Measurements from ENCODE around the gene MUC5B. TPM values are rescaled to one million over a fixed set of nuclear protein-coding genes. Genes with fewer than 3 reads are reported as not detected.

Gene MUC5B
- total and polyA plus RNA-seq, 2 of the 13 experiments (the other 11 are each of a cell fraction or from before 2014, with no cell fraction given): 0.01 TPM; not detected in 1

DNA sequence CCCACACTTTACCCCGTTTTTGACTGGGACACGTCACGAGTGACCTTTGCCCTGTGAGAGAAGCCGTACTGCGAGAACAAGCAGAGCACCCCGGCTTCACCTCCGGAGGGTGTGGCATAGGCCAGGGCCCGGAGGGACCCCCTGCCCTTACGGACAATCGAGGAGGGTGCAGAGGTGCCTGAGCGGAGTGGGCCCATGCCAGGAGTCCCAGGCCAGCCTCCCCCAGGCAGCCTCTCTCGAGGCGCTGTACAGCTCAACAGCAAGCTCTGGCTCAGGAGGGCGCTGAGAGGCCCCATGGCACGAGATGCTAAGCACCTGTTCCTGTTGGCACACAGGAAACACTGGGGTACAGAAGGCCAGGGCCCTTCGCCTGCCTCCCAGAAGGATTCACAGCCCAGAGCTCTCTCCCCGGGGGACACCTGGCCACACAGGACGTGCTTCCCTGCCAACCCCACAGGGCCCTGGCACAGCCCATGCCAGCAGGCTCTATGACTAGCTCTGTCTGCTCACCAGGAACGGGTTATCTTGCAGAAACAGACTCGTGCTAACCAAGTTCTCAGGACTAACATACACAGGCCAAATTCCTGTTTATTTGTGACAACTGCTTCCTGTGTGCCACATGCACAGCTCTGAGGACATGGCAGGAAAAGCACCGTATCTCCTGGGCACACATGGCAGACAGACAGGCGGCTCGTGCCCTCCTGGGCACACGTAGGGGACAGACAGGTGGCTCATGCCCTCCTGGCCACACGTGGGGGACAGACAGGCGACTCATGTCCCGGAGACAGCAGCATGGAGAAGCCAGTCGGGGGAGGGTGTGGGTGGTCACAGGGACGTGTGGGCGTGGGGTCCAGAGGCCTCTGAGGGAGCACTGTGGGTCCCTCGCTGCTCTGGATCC lies 75.0 kb downstream of the MUC5B start (continued):
- peak; percentile 83 for TF ChIP-seq HIC2 (CRISPR knock-in tag; IDR thresholded peaks at IDR 0.05; ENCODE audit: low read depth)

- ATAC-seq (peak; percentile 83), DNase-seq (ENCODE audit: low spot score) (peak; percentile 91), FAIRE-seq (peak; percentile 98)
- peak overlapping the region; percentile 76 for H3K4me2 ChIP-seq (ENCODE audit: low read depth, low read length)
- in situ Hi-C loops (cut with HindIII; ENCODE audit: extremely low pct_ligation_motif_present, low pct_unique_long_range_greater_than_20kb) (loop anchor here (10.0 kb wide), 1 partner anchor 86 kb away; the partner anchor contains the start of gene BRSK2), intact Hi-C loops (cut with micrococcal nuclease; ENCODE audit: unreplicated experiment) (loop anchor here (2.0 kb wide), 1 partner anchor 34 kb away; no protein-coding TSS in a partner anchor)
- H2AFZ ChIP-seq (ENCODE audit: low read length): no peak overlapping the region
- H3K27ac ChIP-seq (ENCODE audit: extremely low read length, insufficient read depth, low read length): peak overlapping the region; percentile 43
- ChIA-PET POLR2A (no interaction called here), CTCF (ENCODE audit: low intra/inter-chr PET ratio, low total read pairs) (no interaction called here)
- peak overlapping the region in 1 of 3 experiments; percentile 53; a peak in 1 of 6 replicates for H3K4me3 ChIP-seq (replicated peaks in 1 of 3; ENCODE audit: insufficient read depth in 1 of 3, low read depth in 2 of 3, low read length in 3 of 3)
- peak overlapping the region; percentile 50; the same call in 1 of the 2 replicates for H3K9ac ChIP-seq (ENCODE audit: insufficient read depth, low read depth, low read length)
- H3K27me3 ChIP-seq (ENCODE audit: control insufficient read depth in 1 of 2, insufficient read depth in 2 of 2, low read length in 2 of 2): no peaks in the 10 kb centered on the region
- peaks cover 66% of the 10 kb centered on the region for H3K79me2 ChIP-seq (ENCODE audit: insufficient read depth, low read length)
- no peaks in the 10 kb centered on the region; the same call in 1 of the 2 replicates for H4K20me1 ChIP-seq (ENCODE audit: insufficient read depth, low read length)
- H3K4me1 ChIP-seq (ENCODE audit: insufficient read depth, low read length): peaks cover 65% of the 10 kb centered on the region
- H3K9me3 ChIP-seq (ENCODE audit: low read length): no peaks in the 10 kb centered on the region
- BruUV-seq (replicated peaks): no TSS peak
- H3K36me3 ChIP-seq (replicated peaks in 1 of 2; ENCODE audit: control insufficient read depth in 1 of 2, insufficient read depth in 2 of 2, low read length in 2 of 2): peaks cover 7 to 15% of the 10 kb centered on the region in 2 experiments; a peak in 4 of 5 replicates
- WGBS (ENCODE audit: low lambda C conversion rate): 39% methylated on average over 32 of the region's 32 CpGs
- TF ChIP-seq HMG20B (CRISPR knock-in tag; conservative IDR thresholded peaks at IDR 0.05): peak; percentile 69
- no peak for TF ChIP-seq IKZF4 (CRISPR knock-in tag; IDR thresholded peaks at IDR 0.05; ENCODE audit: borderline replicate concordance, low read depth, not compliant biosample characterization)
- TF ChIP-seq, protein P1, sequence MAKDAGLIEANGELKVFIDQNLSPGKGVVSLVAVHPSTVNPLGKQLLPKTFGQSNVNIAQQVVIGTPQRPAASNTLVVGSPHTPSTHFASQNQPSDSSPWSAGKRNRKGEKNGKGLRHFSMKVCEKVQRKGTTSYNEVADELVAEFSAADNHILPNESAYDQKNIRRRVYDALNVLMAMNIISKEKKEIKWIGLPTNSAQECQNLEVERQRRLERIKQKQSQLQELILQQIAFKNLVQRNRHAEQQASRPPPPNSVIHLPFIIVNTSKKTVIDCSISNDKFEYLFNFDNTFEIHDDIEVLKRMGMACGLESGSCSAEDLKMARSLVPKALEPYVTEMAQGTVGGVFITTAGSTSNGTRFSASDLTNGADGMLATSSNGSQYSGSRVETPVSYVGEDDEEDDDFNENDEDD (CRISPR knock-in tag; IDR thresholded peaks at IDR 0.05; ENCODE audit: borderline replicate concordance): peak; percentile 89; the same call in 1 of the 2 replicates
- TF ChIP-seq ZBTB38 (CRISPR knock-in tag; IDR thresholded peaks at IDR 0.05): no peak; the same call in 1 of the 2 replicates
- no peak for TF ChIP-seq ZSCAN20 (CRISPR knock-in tag; IDR thresholded peaks at IDR 0.05; ENCODE audit: borderline replicate concordance)
- TF ChIP-seq ATF1 (CRISPR knock-in tag; IDR thresholded peaks at IDR 0.05): no peak
- TF ChIP-seq, protein P2, sequence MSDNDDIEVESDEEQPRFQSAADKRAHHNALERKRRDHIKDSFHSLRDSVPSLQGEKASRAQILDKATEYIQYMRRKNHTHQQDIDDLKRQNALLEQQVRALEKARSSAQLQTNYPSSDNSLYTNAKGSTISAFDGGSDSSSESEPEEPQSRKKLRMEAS (IDR thresholded peaks at IDR 0.05): peak; percentile 91
- peak; percentile 100 for TF ChIP-seq CEBPG (CRISPR knock-in tag; IDR thresholded peaks at IDR 0.05)
- peak; percentile 81 for TF ChIP-seq ZBTB21 (CRISPR knock-in tag; IDR thresholded peaks at IDR 0.05)
- TF ChIP-seq, protein P3, sequence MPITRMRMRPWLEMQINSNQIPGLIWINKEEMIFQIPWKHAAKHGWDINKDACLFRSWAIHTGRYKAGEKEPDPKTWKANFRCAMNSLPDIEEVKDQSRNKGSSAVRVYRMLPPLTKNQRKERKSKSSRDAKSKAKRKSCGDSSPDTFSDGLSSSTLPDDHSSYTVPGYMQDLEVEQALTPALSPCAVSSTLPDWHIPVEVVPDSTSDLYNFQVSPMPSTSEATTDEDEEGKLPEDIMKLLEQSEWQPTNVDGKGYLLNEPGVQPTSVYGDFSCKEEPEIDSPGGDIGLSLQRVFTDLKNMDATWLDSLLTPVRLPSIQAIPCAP (CRISPR knock-in tag; IDR thresholded peaks at IDR 0.05; ENCODE audit: low read depth): no peak
- TF ChIP-seq GRHL1 (CRISPR knock-in tag; conservative IDR thresholded peaks at IDR 0.05): no peak
Observed at GRCh38 chr11:1298695-1299492, 76.0 kb downstream of the MUC5B start.

All from HepG2 (cell line).